A549 (cell line): ENCODE measurements around the gene IQCE. TPM values are rescaled to one million over a fixed set of nuclear protein-coding genes. Genes with fewer than 3 reads are reported as not detected.

ENCODE experiments used
- ATAC-seq, 2 experiments: fragments of 200-7000 bp in 1 of 2; fragments of >200 bp in 1 of 2; cut with Nextera tagmentation in 1 of 2; cut with Tn5 transposase in 1 of 2; 3 replicates each; pipeline versions ENCODE4 v1.8.0 to v1.9.1; 2018 to 2020; ENCODE audit warnings: mild to moderate bottlenecking in 1 of 2, moderate library complexity in 1 of 2
- CTCF ChIA-PET: fragments of 300-600 bp; sonication (Branson Sonifier 250); formaldehyde crosslinking; extraction: SDS; loops from one replicate; lab custom pipeline; 2021; ENCODE audit warnings: antibody characterized with exemption, inconsistent platforms; lab: Yijun Ruan, JAX
- POLR2A ChIA-PET: fragments of 350-600 bp; formaldehyde crosslinking; extraction: SDS; loops from one replicate; lab custom pipeline; 2021; ENCODE audit warnings: antibody characterized with exemption, inconsistent platforms; lab: Yijun Ruan, JAX
- DNase-seq, 2 experiments: peaks; one replicate each; pipeline versions ENCODE4 v3.0.0 to v3.0.0-alpha.2; 2011 to 2016; ENCODE audit warnings: low read depth in 1 of 2, low spot score in 1 of 2
- FAIRE-seq: peaks from 2 replicates; lab custom pipeline; 2011; peaks lifted over from hg19 to GRCh38; lab: Jason Lieb, UNC
- H3K27ac ChIP-seq, 2 experiments: fragments of >200 bp; sonication (Bioruptor Twin); formaldehyde crosslinking; 3 replicates each; pipeline ENCODE4 v1.5.1; 2016 to 2017
- H3K4me1 ChIP-seq: fragments of >200 bp; sonication (Bioruptor Twin); formaldehyde crosslinking; 3 replicates; pipeline ENCODE4 v1.6.1; 2016
- H3K4me2 ChIP-seq: fragments of >200 bp; sonication (Bioruptor Twin); formaldehyde crosslinking; 3 replicates; pipeline ENCODE4 v1.6.1; 2016
- H3K4me3 ChIP-seq: fragments of >200 bp; sonication (Bioruptor Twin); formaldehyde crosslinking; 3 replicates; pipeline ENCODE4 v1.5.1; 2016
- H3K9me3 ChIP-seq: fragments of >200 bp; sonication (Bioruptor Twin); formaldehyde crosslinking; 3 replicates; pipeline ENCODE4 v1.6.1; 2016
- BHLHE40 ChIP-seq: IDR thresholded peaks from 2 replicates; pipeline ENCODE4 v1.6.1; 2012; ENCODE audit warnings: low read depth, low read length, inconsistent platforms
- CEBPB ChIP-seq, 2 experiments: fragments of >200 bp in 1 of 2; sonication (Bioruptor Twin) in 1 of 2; formaldehyde crosslinking in 1 of 2; IDR thresholded peaks; 2 replicates each; pipeline ENCODE4 v1.6.1; 2012 to 2016
- CHD2 ChIP-seq: fragments of 150-350 bp; IDR thresholded peaks from 2 replicates; pipeline ENCODE4 v1.6.1; 2014; ENCODE audit warnings: low read length; ENCODE audit not compliant: partially characterized antibody
- CHD4 ChIP-seq: fragments of 200-600 bp; sonication (generic); IDR thresholded peaks from 2 replicates; pipeline ENCODE4 v1.6.1; 2016; ENCODE audit warnings: antibody characterized with exemption, mild to moderate bottlenecking, borderline replicate concordance
- E2F6 ChIP-seq: IDR thresholded peaks from 2 replicates; pipeline ENCODE4 v1.6.1; 2012; ENCODE audit warnings: low read depth, borderline replicate concordance
- ELK1 ChIP-seq: fragments of 150-350 bp; IDR thresholded peaks from 2 replicates; pipeline ENCODE4 v1.6.1; 2014; ENCODE audit warnings: low read depth, mild to moderate bottlenecking, low read length
- HDAC2 ChIP-seq: fragments of 200-600 bp; sonication (generic); IDR thresholded peaks from 2 replicates; pipeline ENCODE4 v1.6.1; 2016
- HES2 ChIP-seq: fragments of >200 bp; sonication (Bioruptor Twin); formaldehyde crosslinking; IDR thresholded peaks from 2 replicates; pipeline ENCODE4 v1.6.1; 2016
- HEYL ChIP-seq: fragments of 250-450 bp; sonication (Bioruptor Pico); IDR thresholded peaks from 2 replicates; pipeline ENCODE4 v1.8.0; 2021; ENCODE audit warnings: mild to moderate bottlenecking, moderate library complexity
- HOXB13 ChIP-seq: fragments of 250-450 bp; sonication (Bioruptor Pico); IDR thresholded peaks from 2 replicates; pipeline ENCODE4 v1.5.0; 2020; ENCODE audit warnings: low read depth, mild to moderate bottlenecking, moderate library complexity
- JUN ChIP-seq, 2 experiments: fragments of >200 bp; sonication (Bioruptor Twin); formaldehyde crosslinking; IDR thresholded peaks; 2 replicates in 1 of 2; 3 replicates in 1 of 2; pipeline ENCODE4 v1.6.1; 2016 to 2017
- MAFK ChIP-seq: fragments of 450-650 bp; IDR thresholded peaks from 2 replicates; pipeline ENCODE4 v1.6.1; 2014; ENCODE audit not compliant: partially characterized antibody
- NPAS2 ChIP-seq: fragments of 250-450 bp; sonication (Bioruptor Pico); IDR thresholded peaks from 2 replicates; pipeline ENCODE4 v1.8.0; 2022; ENCODE audit warnings: mild to moderate bottlenecking, moderate library complexity, borderline replicate concordance
- PHF8 ChIP-seq: fragments of 200-600 bp; sonication (generic); IDR thresholded peaks from 2 replicates; pipeline ENCODE4 v1.6.1; 2016; ENCODE audit warnings: low read depth, mild to moderate bottlenecking, antibody characterized with exemption, moderate library complexity, borderline replicate concordance
- RARB ChIP-seq: fragments of 250-450 bp; sonication (Bioruptor Pico); IDR thresholded peaks from 2 replicates; pipeline ENCODE4 v1.8.0; 2021; ENCODE audit warnings: mild to moderate bottlenecking, moderate library complexity
- RFX5 ChIP-seq: fragments of 450-650 bp; IDR thresholded peaks from 2 replicates; pipeline ENCODE4 v1.7.1; 2014; ENCODE audit warnings: antibody characterized with exemption, mild to moderate bottlenecking, moderate library complexity
- RNF2 ChIP-seq: fragments of 200-600 bp; sonication (generic); IDR thresholded peaks from 2 replicates; pipeline ENCODE4 v1.6.1; 2016; ENCODE audit warnings: low read depth, mild to moderate bottlenecking, antibody characterized with exemption, moderate library complexity, borderline replicate concordance
- SMC3 ChIP-seq: fragments of >200 bp; sonication (Bioruptor Twin); formaldehyde crosslinking; IDR thresholded peaks from 3 replicates; pipeline ENCODE4 v1.6.1; 2018; ENCODE audit warnings: inconsistent platforms
- SREBF2 ChIP-seq: fragments of 450-650 bp; IDR thresholded peaks from 2 replicates; pipeline ENCODE4 v1.6.1; 2014; ENCODE audit warnings: mild to moderate bottlenecking, moderate library complexity
- TP53 ChIP-seq: fragments of 250-450 bp; sonication (Bioruptor Pico); IDR thresholded peaks from 2 replicates; pipeline ENCODE4 v1.5.0; 2021; ENCODE audit warnings: mild to moderate bottlenecking, moderate library complexity
- ZNF302 ChIP-seq: fragments of 250-450 bp; sonication (Bioruptor Pico); IDR thresholded peaks from 2 replicates; pipeline ENCODE4 v1.9.0; 2021; ENCODE audit warnings: inconsistent platforms, mild to moderate bottlenecking, moderate library complexity
- WGBS: methylation state at CpG from one replicate; pipeline ENCODE4 v1.1.6; 2017; ENCODE audit errors: missing lambda C conversion rate; 5-methylcytosine and 5-hydroxymethylcytosine counted together
- polyA plus RNA-seq, 4 experiments: library from polyadenylated mRNA; depleted of rRNA in 3 of 4; stranded (reverse); fragments of >200 nt; fragmentation: RNase III in 1 of 4; extraction: RNeasy Plus Mini Kit Qiagen cat#74134 plus additional on column Dnase treatment in 1 of 4; gene quantifications; 2 replicates in 3 of 4; 3 replicates in 1 of 4; pipeline ENCODE4 v1.2.3, GENCODE V29; 2011 to 2017
- TF ChIP-seq, protein P1 (sequence below): fragments of 450-650 bp; IDR thresholded peaks from 2 replicates; pipeline ENCODE4 v1.6.1; 2014; ENCODE audit warnings: antibody characterized with exemption

Gene IQCE
- polyA plus RNA-seq, 2 of the 4 experiments (the other 2 are of a cell fraction) = 10.6 to 13.0 TPM

DNA sequence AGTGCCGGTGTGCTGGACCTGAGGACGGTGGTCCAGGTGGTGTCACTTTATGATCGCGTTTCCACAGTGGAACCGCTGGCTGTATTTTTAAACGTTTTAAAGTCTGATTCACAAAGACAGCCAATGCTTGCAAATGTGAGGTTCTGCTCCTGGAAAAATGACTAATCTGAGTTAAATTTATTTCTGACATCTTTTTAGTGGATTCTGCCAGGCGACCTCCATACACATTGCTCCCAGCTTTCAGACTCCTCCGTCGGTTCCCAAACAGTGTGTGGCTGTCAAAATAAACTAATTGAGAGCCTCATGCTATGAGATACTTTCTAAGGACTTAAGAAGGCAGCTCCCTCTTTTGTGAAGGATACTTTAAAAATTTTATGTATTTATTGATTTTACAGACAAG is 60.3 kb downstream of the IQCE start (continued):
- TF ChIP-seq JUN (IDR thresholded peaks at IDR 0.05) (no peak), SMC3 (no peak), HDAC2 (no peak), E2F6 (no peak), BHLHE40 (no peak), ZNF302 (CRISPR knock-in tag) (no peak), NPAS2 (CRISPR knock-in tag) (no peak), RFX5 (no peak), CHD2 (no peak)

- no peak overlapping the region for H3K4me2 ChIP-seq
- peaks cover 11% of the 10 kb centered on the region; the same call in 2 of the 3 replicates for H3K4me1 ChIP-seq
- FAIRE-seq = no peak
- H3K4me3 ChIP-seq = no peak overlapping the region
- H3K9me3 ChIP-seq = no peaks in the 10 kb centered on the region
- TF ChIP-seq PHF8 (no peak), NPAS2 (CRISPR knock-in tag) (no peak), CEBPB (IDR thresholded peaks at IDR 0.05) (no peak), HOXB13 (no peak), SMC3 (no peak), RNF2 (no peak), RARB (CRISPR knock-in tag) (no peak), MAFK (no peak), HES2 (no peak), SREBF2 (no peak), TP53 (no peak), HEYL (CRISPR knock-in tag) (no peak), CHD4 (no peak), ELK1 (no peak)
- TF ChIP-seq, protein P1, sequence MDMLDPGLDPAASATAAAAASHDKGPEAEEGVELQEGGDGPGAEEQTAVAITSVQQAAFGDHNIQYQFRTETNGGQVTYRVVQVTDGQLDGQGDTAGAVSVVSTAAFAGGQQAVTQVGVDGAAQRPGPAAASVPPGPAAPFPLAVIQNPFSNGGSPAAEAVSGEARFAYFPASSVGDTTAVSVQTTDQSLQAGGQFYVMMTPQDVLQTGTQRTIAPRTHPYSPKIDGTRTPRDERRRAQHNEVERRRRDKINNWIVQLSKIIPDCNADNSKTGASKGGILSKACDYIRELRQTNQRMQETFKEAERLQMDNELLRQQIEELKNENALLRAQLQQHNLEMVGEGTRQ = no peak
- 85% methylated on average over 23 of the region's 23 CpGs for WGBS
- no peak for DNase-seq
- POLR2A ChIA-PET = no interaction called here
- ATAC-seq = no peak
- H3K27ac ChIP-seq = no peak overlapping the region
- CTCF ChIA-PET = interaction anchor here (0.6 to 1.9 kb wide), 6 partner anchors 10 to 170 kb away, joined by 3 to 5 read pairs (median 4); partner anchors contain the start of genes GRIFIN and TTYH3
These were observed 62.5 kb downstream of the IQCE start for GRCh38 chr7:2621061-2621828.
